Suprapubic skin (tissue), 4 donors: ENCODE measurements around the gene CRPPA.

ENCODE experiments used
- POLR2A ChIP-seq, 2 donors: fragments of 450-650 bp; IDR thresholded peaks; one replicate each; pipeline ENCODE4 v1.6.1; 2017; ENCODE audit warnings: antibody characterized with exemption in 2 of 2, mild to moderate bottlenecking in 2 of 2, moderate library complexity in 2 of 2
- POLR2AphosphoS5 ChIP-seq, 3 donors: sonication (generic); formaldehyde crosslinking; IDR thresholded peaks; one replicate each; pipeline ENCODE4 v1.6.1; 2017; ENCODE audit warnings: antibody characterized with exemption in 3 of 3

GRCh38 chr7:16432425-16432731 is 11.0 kb upstream of the CRPPA start:
- TF ChIP-seq POLR2AphosphoS5 (IDR thresholded peaks at IDR 0.05) = no peak
- no peak for TF ChIP-seq POLR2A (IDR thresholded peaks at IDR 0.05)
